SK-N-SH treated with all-trans-retinoic acid at 6 μM for 48 hours (cell line): ENCODE results near the gene ADAM30.

Experiments used
- ATAC-seq: fragments of 200-7000 bp; cut with Tn5 transposase; 3 replicates; pipeline ENCODE4 v1.9.1; 2020; ENCODE audit warnings: mild to moderate bottlenecking, moderate library complexity
- ARNTL ChIP-seq: fragments of 450-650 bp; formaldehyde crosslinking; IDR thresholded peaks from 2 replicates; pipeline ENCODE4 v1.5.0; 2020; ENCODE audit warnings: low read depth, mild to moderate bottlenecking, moderate library complexity, borderline replicate concordance
- BACH2 ChIP-seq: fragments of 250-450 bp; sonication (Bioruptor Pico); IDR thresholded peaks from 2 replicates; pipeline ENCODE4 v1.9.0; 2021; ENCODE audit warnings: mild to moderate bottlenecking, borderline replicate concordance
- CSDC2 ChIP-seq: fragments of 250-450 bp; sonication (Bioruptor Pico); IDR thresholded peaks from 2 replicates; pipeline ENCODE4 v1.5.0; 2020; ENCODE audit warnings: mild to moderate bottlenecking, moderate library complexity
- CSRNP3 ChIP-seq: fragments of 250-450 bp; sonication (Bioruptor Pico); IDR thresholded peaks from 2 replicates; pipeline ENCODE4 v1.5.1; 2021; ENCODE audit warnings: mild to moderate bottlenecking, moderate library complexity
- ESRRG ChIP-seq: fragments of 250-450 bp; sonication (Bioruptor Pico); IDR thresholded peaks from 2 replicates; pipeline ENCODE4 v1.6.1; 2021; ENCODE audit warnings: mild to moderate bottlenecking
- ISL1 ChIP-seq: fragments of 250-450 bp; sonication (Bioruptor Pico); IDR thresholded peaks from 2 replicates; pipeline ENCODE4 v2.1.2; 2022; ENCODE audit warnings: mild to moderate bottlenecking, moderate library complexity
- OSR1 ChIP-seq: fragments of 250-450 bp; sonication (Bioruptor Pico); IDR thresholded peaks from 2 replicates; pipeline ENCODE4 v1.8.0; 2022; ENCODE audit warnings: moderate library complexity, mild to moderate bottlenecking, inconsistent platforms
- POU6F1 ChIP-seq: fragments of 250-450 bp; sonication (Bioruptor Pico); IDR thresholded peaks from 2 replicates; pipeline ENCODE4 v1.8.0; 2021; ENCODE audit warnings: low read depth, mild to moderate bottlenecking, moderate library complexity, borderline replicate concordance
- PPARA ChIP-seq: fragments of 250-450 bp; sonication (Bioruptor Pico); IDR thresholded peaks from 2 replicates; pipeline ENCODE4 v1.5.0; 2020; ENCODE audit warnings: mild to moderate bottlenecking, borderline replicate concordance
- RARB ChIP-seq: fragments of 250-450 bp; sonication (Bioruptor Pico); IDR thresholded peaks from 2 replicates; pipeline ENCODE4 v1.8.0; 2021; ENCODE audit warnings: mild to moderate bottlenecking, moderate library complexity
- SNAI2 ChIP-seq: fragments of 250-450 bp; sonication (Bioruptor Pico); IDR thresholded peaks from 2 replicates; pipeline ENCODE4 v1.5.0; 2020; ENCODE audit warnings: mild to moderate bottlenecking, moderate library complexity
- TCF4 ChIP-seq: fragments of 250-450 bp; sonication (Bioruptor Pico); IDR thresholded peaks from 2 replicates; pipeline ENCODE4 v1.8.0; 2021; ENCODE audit warnings: mild to moderate bottlenecking, moderate library complexity, borderline replicate concordance
- ZC3H10 ChIP-seq: fragments of 250-450 bp; sonication (Bioruptor Pico); IDR thresholded peaks from 2 replicates; pipeline ENCODE4 v1.5.1; 2021; ENCODE audit warnings: mild to moderate bottlenecking, moderate library complexity
- ZFP3 ChIP-seq: fragments of 250-450 bp; sonication (Bioruptor Pico); IDR thresholded peaks from 2 replicates; pipeline ENCODE4 v1.5.0; 2020; ENCODE audit warnings: mild to moderate bottlenecking, moderate library complexity
- ZFP30 ChIP-seq: fragments of 450-650 bp; formaldehyde crosslinking; IDR thresholded peaks from 2 replicates; pipeline ENCODE4 v1.5.0; 2022; ENCODE audit warnings: mild to moderate bottlenecking, moderate library complexity
- ZNF565 ChIP-seq: fragments of 450-650 bp; formaldehyde crosslinking; conservative IDR thresholded peaks from 2 replicates; pipeline ENCODE4 v1.5.0; 2020; ENCODE audit warnings: low read depth, mild to moderate bottlenecking, moderate library complexity
- ZNF8 ChIP-seq: fragments of 450-650 bp; formaldehyde crosslinking; IDR thresholded peaks from 2 replicates; pipeline ENCODE4 v1.5.0; 2020; ENCODE audit warnings: mild to moderate bottlenecking, moderate library complexity
- TF ChIP-seq, protein P1 (sequence below): fragments of 250-450 bp; sonication (Bioruptor Pico); IDR thresholded peaks from 2 replicates; pipeline ENCODE4 v1.5.0; 2020; ENCODE audit warnings: mild to moderate bottlenecking, moderate library complexity
- TF ChIP-seq, protein P2 (sequence below): fragments of 250-450 bp; sonication (Bioruptor Pico); IDR thresholded peaks from 2 replicates; pipeline ENCODE4 v1.8.0; 2020; ENCODE audit warnings: mild to moderate bottlenecking, moderate library complexity, borderline replicate concordance
- TF ChIP-seq, protein P3 (sequence below): fragments of 250-450 bp; sonication (Bioruptor Pico); IDR thresholded peaks from 2 replicates; pipeline ENCODE4 v1.5.1; 2020; ENCODE audit warnings: low read depth, mild to moderate bottlenecking, moderate library complexity

ADAM30 gene

DNA sequence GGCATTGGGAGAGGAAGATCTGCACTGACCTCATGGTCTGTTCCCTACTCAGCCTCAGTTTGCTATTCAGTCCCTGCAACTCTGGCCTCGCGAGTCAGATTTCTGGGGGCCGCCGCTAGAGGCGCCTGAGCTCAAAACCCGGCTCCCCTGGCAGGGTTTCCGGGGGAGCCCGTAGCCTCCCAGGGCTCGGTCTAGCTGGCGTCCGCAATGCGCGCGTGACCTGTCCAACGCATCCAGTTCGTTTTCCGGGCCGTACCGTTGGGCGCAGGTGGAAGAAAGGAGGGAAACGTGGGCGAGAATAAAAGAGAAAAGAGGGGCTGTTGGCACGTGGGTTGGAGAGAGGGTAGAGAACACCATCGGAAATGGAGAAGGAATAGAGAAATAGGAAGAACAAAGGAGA is at the start of gene ADAM30:
Gene ADAM30 (minus strand): TSS at position 213 of the 400 bp plus-strand sequence. CDS start 179 bp downstream, at position 34.
- no peak for ATAC-seq

GRCh38 chr1:119943216-119943615 is 46.9 kb upstream of the ADAM30 start:
- TF ChIP-seq ARNTL (CRISPR knock-in tag) (no peak), CSDC2 (no peak), CSRNP3 (no peak), PPARA (no peak), BACH2 (no peak), SNAI2 (no peak), ZFP3 (CRISPR knock-in tag) (no peak), ZNF565 (no peak)
- TF ChIP-seq, protein P1, sequence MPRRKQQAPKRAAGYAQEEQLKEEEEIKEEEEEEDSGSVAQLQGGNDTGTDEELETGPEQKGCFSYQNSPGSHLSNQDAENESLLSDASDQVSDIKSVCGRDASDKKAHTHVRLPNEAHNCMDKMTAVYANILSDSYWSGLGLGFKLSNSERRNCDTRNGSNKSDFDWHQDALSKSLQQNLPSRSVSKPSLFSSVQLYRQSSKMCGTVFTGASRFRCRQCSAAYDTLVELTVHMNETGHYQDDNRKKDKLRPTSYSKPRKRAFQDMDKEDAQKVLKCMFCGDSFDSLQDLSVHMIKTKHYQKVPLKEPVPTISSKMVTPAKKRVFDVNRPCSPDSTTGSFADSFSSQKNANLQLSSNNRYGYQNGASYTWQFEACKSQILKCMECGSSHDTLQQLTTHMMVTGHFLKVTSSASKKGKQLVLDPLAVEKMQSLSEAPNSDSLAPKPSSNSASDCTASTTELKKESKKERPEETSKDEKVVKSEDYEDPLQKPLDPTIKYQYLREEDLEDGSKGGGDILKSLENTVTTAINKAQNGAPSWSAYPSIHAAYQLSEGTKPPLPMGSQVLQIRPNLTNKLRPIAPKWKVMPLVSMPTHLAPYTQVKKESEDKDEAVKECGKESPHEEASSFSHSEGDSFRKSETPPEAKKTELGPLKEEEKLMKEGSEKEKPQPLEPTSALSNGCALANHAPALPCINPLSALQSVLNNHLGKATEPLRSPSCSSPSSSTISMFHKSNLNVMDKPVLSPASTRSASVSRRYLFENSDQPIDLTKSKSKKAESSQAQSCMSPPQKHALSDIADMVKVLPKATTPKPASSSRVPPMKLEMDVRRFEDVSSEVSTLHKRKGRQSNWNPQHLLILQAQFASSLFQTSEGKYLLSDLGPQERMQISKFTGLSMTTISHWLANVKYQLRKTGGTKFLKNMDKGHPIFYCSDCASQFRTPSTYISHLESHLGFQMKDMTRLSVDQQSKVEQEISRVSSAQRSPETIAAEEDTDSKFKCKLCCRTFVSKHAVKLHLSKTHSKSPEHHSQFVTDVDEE (CRISPR knock-in tag) = no peak
- ATAC-seq = no peak

More for the DNA sequence above, at the start of gene ADAM30:
- TF ChIP-seq CSDC2 (no peak), POU6F1 (no peak), PPARA (no peak), RARB (CRISPR knock-in tag) (no peak), TCF4 (CRISPR knock-in tag) (no peak), CSRNP3 (no peak), ESRRG (CRISPR knock-in tag) (no peak), OSR1 (no peak), ZNF565 (no peak), ARNTL (CRISPR knock-in tag) (no peak), ZFP3 (CRISPR knock-in tag) (no peak)
- TF ChIP-seq, protein P2, sequence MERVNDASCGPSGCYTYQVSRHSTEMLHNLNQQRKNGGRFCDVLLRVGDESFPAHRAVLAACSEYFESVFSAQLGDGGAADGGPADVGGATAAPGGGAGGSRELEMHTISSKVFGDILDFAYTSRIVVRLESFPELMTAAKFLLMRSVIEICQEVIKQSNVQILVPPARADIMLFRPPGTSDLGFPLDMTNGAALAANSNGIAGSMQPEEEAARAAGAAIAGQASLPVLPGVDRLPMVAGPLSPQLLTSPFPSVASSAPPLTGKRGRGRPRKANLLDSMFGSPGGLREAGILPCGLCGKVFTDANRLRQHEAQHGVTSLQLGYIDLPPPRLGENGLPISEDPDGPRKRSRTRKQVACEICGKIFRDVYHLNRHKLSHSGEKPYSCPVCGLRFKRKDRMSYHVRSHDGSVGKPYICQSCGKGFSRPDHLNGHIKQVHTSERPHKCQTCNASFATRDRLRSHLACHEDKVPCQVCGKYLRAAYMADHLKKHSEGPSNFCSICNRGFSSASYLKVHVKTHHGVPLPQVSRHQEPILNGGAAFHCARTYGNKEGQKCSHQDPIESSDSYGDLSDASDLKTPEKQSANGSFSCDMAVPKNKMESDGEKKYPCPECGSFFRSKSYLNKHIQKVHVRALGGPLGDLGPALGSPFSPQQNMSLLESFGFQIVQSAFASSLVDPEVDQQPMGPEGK (CRISPR knock-in tag) = no peak
- TF ChIP-seq, protein P3, sequence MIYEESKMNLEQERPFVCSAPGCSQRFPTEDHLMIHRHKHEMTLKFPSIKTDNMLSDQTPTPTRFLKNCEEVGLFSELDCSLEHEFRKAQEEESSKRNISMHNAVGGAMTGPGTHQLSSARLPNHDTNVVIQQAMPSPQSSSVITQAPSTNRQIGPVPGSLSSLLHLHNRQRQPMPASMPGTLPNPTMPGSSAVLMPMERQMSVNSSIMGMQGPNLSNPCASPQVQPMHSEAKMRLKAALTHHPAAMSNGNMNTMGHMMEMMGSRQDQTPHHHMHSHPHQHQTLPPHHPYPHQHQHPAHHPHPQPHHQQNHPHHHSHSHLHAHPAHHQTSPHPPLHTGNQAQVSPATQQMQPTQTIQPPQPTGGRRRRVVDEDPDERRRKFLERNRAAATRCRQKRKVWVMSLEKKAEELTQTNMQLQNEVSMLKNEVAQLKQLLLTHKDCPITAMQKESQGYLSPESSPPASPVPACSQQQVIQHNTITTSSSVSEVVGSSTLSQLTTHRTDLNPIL (CRISPR knock-in tag) = no peak

- ATAC-seq = no peak
- TF ChIP-seq ZFP3 (CRISPR knock-in tag) (no peak), ZNF8 (CRISPR knock-in tag) (no peak), ISL1 (no peak), TCF4 (CRISPR knock-in tag) (no peak), PPARA (no peak), RARB (CRISPR knock-in tag) (no peak), OSR1 (no peak), ESRRG (CRISPR knock-in tag) (no peak), ZC3H10 (CRISPR knock-in tag) (no peak), ZFP30 (no peak), BACH2 (no peak)
- TF ChIP-seq, protein P1 (CRISPR knock-in tag) = no peak
- TF ChIP-seq, protein P2 (CRISPR knock-in tag) = no peak
- TF ChIP-seq, protein P3 (CRISPR knock-in tag) = no peak
These were observed 45.1 kb upstream of the ADAM30 start for GRCh38 chr1:119941392-119941791.
